ENCODE data around the gene CYB561. TPM values are rescaled to one million over a fixed set of nuclear protein-coding genes. Genes with fewer than 3 reads are reported as not detected.
A peak's percentile ranks its signal among the peaks of the same experiment; 100 is the strongest.

CYB561 gene
- total RNA-seq, 1 donor from 2014 or later, result 8.1 TPM

GRCh38 chr17:63419949-63420867, 25.9 kb downstream of the CYB561 start:
- Mint-ChIP-seq H3K4me3 (ENCODE audit: unreplicated experiment) (no peak overlapping the region), H3K4me1 (ENCODE audit: low read depth, unreplicated experiment) (peaks cover 12% of the 10 kb centered on the region), H3K27me3 (ENCODE audit: low read depth, unreplicated experiment) (no peaks in the 10 kb centered on the region), H3K9me3 (ENCODE audit: unreplicated experiment) (no peaks in the 10 kb centered on the region), H3K27ac (ENCODE audit: unreplicated experiment) (no peak overlapping the region), H3K36me3 (ENCODE audit: low read depth, unreplicated experiment) (peaks cover 29% of the 10 kb centered on the region)
- Histone ChIP-seq H4K20me1 (ENCODE audit: insufficient read depth, low read length) (peaks cover 11% of the 10 kb centered on the region), H3K4me1 (ENCODE audit: insufficient read depth, low read length) (no peaks in the 10 kb centered on the region), H3K9me3 (ENCODE audit: insufficient read depth, low read depth, low read length) (no peaks in the 10 kb centered on the region), H3K36me3 (ENCODE audit: insufficient read depth, low read length) (peaks cover 48% of the 10 kb centered on the region), H3K4me3 (ENCODE audit: insufficient read depth, low read depth, low read length) (no peak overlapping the region), H3K9ac (ENCODE audit: low read length) (no peak overlapping the region), H3K79me2 (ENCODE audit: insufficient read depth, low read length) (no peaks in the 10 kb centered on the region), H3K4me2 (ENCODE audit: low read length) (no peak overlapping the region), H3K27ac (ENCODE audit: low read depth, low read length) (no peak overlapping the region), H3K27me3 (ENCODE audit: insufficient read depth, low read length) (no peaks in the 10 kb centered on the region), H2AFZ (ENCODE audit: low read depth, low read length) (no peak overlapping the region)
- DNase-seq (ENCODE audit: low read depth) (no peak), FAIRE-seq (no peak)
- no peak for TF ChIP-seq CTCF (IDR thresholded peaks at IDR 0.05; ENCODE audit: insufficient read depth, low read depth, low read length)
- TF ChIP-seq EZH2 (IDR thresholded peaks at IDR 0.05; ENCODE audit: insufficient read depth, low read length), result no peak

GRCh38 chr17:63419398-63419797, 26.7 kb downstream of the CYB561 start:
- Mint-ChIP-seq H3K4me1 (ENCODE audit: low read depth, unreplicated experiment) (peaks cover 12% of the 10 kb centered on the region), H3K4me3 (ENCODE audit: unreplicated experiment) (no peak overlapping the region), H3K9me3 (ENCODE audit: unreplicated experiment) (no peaks in the 10 kb centered on the region), H3K27ac (ENCODE audit: unreplicated experiment) (no peak overlapping the region), H3K27me3 (ENCODE audit: low read depth, unreplicated experiment) (no peaks in the 10 kb centered on the region), H3K36me3 (ENCODE audit: low read depth, unreplicated experiment) (peaks cover 28% of the 10 kb centered on the region)
- no peak overlapping the region for H2AFZ ChIP-seq (ENCODE audit: low read depth, low read length)
- no peak overlapping the region for H3K9ac ChIP-seq (ENCODE audit: low read length)
- H3K4me1 ChIP-seq (ENCODE audit: insufficient read depth, low read length), result no peaks in the 10 kb centered on the region
- H3K79me2 ChIP-seq (ENCODE audit: insufficient read depth, low read length), result no peaks in the 10 kb centered on the region
- no peak for DNase-seq (ENCODE audit: low read depth)
- no peaks in the 10 kb centered on the region for H3K9me3 ChIP-seq (ENCODE audit: insufficient read depth, low read depth, low read length)
- TF ChIP-seq EZH2 (IDR thresholded peaks at IDR 0.05; ENCODE audit: insufficient read depth, low read length) (no peak), CTCF (IDR thresholded peaks at IDR 0.05; ENCODE audit: insufficient read depth, low read depth, low read length) (no peak)
- no peak for FAIRE-seq
- H3K4me3 ChIP-seq (ENCODE audit: insufficient read depth, low read depth, low read length), result no peak overlapping the region
- no peak overlapping the region for H3K4me2 ChIP-seq (ENCODE audit: low read length)
- no peaks in the 10 kb centered on the region for H3K27me3 ChIP-seq (ENCODE audit: insufficient read depth, low read length)
- H4K20me1 ChIP-seq (ENCODE audit: insufficient read depth, low read length), result peaks cover 11% of the 10 kb centered on the region
- H3K27ac ChIP-seq (ENCODE audit: low read depth, low read length), result no peak overlapping the region
- peaks cover 55% of the 10 kb centered on the region for H3K36me3 ChIP-seq (ENCODE audit: insufficient read depth, low read length)

- no peak overlapping the region for H3K4me3 ChIP-seq (ENCODE audit: insufficient read depth, low read depth, low read length)
- no peaks in the 10 kb centered on the region for H3K27me3 ChIP-seq (ENCODE audit: insufficient read depth, low read length)
- no peak overlapping the region for H3K27ac ChIP-seq (ENCODE audit: low read depth, low read length)
- peaks cover 11% of the 10 kb centered on the region for H4K20me1 ChIP-seq (ENCODE audit: insufficient read depth, low read length)
- H3K27ac Mint-ChIP-seq (ENCODE audit: unreplicated experiment), result no peak overlapping the region
- peaks cover 32% of the 10 kb centered on the region for H3K36me3 Mint-ChIP-seq (ENCODE audit: low read depth, unreplicated experiment)
- H3K9me3 Mint-ChIP-seq (ENCODE audit: unreplicated experiment), result no peaks in the 10 kb centered on the region
- H3K9me3 ChIP-seq (ENCODE audit: insufficient read depth, low read depth, low read length), result no peaks in the 10 kb centered on the region
- no peak overlapping the region for H3K9ac ChIP-seq (ENCODE audit: low read length)
- H3K4me1 Mint-ChIP-seq (ENCODE audit: low read depth, unreplicated experiment), result peaks cover 7% of the 10 kb centered on the region
- peaks cover 63% of the 10 kb centered on the region for H3K36me3 ChIP-seq (ENCODE audit: insufficient read depth, low read length)
- TF ChIP-seq CTCF (IDR thresholded peaks at IDR 0.05; ENCODE audit: insufficient read depth, low read depth, low read length) (no peak), EZH2 (IDR thresholded peaks at IDR 0.05; ENCODE audit: insufficient read depth, low read length) (no peak)
- no peak for FAIRE-seq
- no peaks in the 10 kb centered on the region for H3K79me2 ChIP-seq (ENCODE audit: insufficient read depth, low read length)
- peak overlapping the region; percentile 10 for H3K4me3 Mint-ChIP-seq (ENCODE audit: unreplicated experiment)
- DNase-seq (ENCODE audit: low read depth), result no peak
- no peaks in the 10 kb centered on the region for H3K4me1 ChIP-seq (ENCODE audit: insufficient read depth, low read length)
- H2AFZ ChIP-seq (ENCODE audit: low read depth, low read length), result no peak overlapping the region
- H3K4me2 ChIP-seq (ENCODE audit: low read length), result no peak overlapping the region
- no peaks in the 10 kb centered on the region for H3K27me3 Mint-ChIP-seq (ENCODE audit: low read depth, unreplicated experiment)
Measured at GRCh38 chr17:63418540-63418939, 27.6 kb downstream of the CYB561 start.
